IPS-18c (cell line): ENCODE results near the gene CTNND2.

Experiments used
- H3K4me3 ChIP-seq: 2 replicates; pipeline ENCODE4 v1.7.0; 2013; ENCODE audit warnings: low read depth, mild to moderate bottlenecking, low read length, moderate library complexity; ENCODE audit not compliant: insufficient read depth
- H3K9me3 ChIP-seq: one replicate; pipeline ENCODE4 v1.6.1; 2013; ENCODE audit warnings: mild to moderate bottlenecking, low read length, moderate library complexity; ENCODE audit not compliant: control insufficient read depth, insufficient read depth

Gene CTNND2

DNA sequence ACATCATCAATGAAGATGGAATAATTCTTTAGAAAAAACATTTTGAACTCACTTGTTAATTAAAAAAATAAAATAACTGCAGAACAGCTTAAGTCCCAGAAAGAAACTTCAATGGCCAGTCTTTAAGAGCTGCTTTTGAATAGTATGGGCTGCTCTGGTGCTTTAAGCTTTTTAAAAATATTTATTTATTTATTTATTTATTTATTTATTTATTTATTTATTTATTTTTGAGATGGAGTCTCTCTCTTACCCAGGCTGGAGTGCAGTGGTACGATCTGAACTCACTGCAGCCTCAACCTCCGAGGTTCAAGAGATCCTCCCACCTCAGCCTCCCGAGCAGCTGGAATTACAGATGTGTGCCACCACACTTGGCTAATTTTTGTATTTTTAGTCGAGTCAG, 626.9 kb downstream of the CTNND2 start:
- H3K9me3 ChIP-seq, result no peaks in the 10 kb centered on the region
- no peak overlapping the region for H3K4me3 ChIP-seq

DNA sequence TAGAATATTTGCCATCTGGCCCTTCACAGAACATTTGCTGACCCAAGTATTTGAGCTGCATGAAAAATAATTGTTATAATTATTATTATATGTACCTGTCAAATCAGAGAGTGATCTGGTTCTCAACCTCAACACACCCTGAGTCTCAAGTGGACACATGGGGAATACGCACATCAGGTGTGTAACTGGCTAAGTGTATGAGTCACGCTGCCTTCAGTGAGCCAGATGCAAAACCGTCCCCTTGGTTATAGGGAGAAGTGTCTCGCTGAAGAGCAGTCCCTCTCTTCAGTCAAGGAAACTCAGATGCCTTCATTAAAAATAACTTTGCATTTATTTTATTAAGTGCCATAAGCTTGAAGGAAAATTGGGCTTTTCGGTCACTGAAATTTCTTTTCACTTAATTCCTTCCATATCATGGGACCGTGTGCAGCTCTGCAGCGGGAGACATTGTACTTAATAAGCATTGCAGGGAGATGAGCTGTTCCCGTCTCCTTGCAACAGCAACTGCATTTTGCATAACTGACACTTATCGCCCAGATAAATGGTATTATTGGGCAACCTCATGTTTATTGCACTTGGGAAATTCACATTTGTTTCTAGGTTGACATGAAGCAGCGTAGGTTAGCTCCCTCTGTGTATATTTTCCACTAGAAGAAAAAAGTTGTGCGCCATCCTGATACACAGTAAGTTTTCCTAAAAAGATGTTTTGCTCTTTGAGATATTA, 630.9 kb downstream of the CTNND2 start:
- H3K4me3 ChIP-seq, result no peak overlapping the region
- no peaks in the 10 kb centered on the region for H3K9me3 ChIP-seq

DNA sequence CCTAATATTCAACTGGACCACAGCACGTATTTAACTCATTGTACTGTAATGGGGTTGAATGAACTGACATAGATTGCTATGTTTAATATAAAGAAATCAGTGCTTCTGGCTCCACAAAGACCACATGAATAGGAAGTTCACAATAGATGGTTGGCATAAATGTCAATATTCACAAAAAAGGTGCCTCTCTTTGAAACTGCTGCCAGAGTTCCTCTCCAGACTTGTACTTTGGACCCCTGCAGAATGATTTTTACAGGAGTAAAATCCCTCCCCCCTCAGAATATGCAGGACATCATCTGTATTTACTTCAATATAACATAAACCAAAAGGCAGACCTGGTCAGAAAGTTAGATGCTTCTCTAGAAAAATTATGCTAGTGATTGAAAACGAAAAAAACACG, 634.7 kb downstream of the CTNND2 start:
- Histone ChIP-seq H3K4me3 (no peak overlapping the region), H3K9me3 (no peaks in the 10 kb centered on the region)

GRCh38 chr5:11268891-11269290, 635.4 kb downstream of the CTNND2 start:
- H3K4me3 ChIP-seq, result no peak overlapping the region
- H3K9me3 ChIP-seq, result no peaks in the 10 kb centered on the region

GRCh38 chr5:11266331-11266730, 637.9 kb downstream of the CTNND2 start:
- Histone ChIP-seq H3K9me3 (no peaks in the 10 kb centered on the region), H3K4me3 (no peak overlapping the region)

GRCh38 chr5:11261241-11261640, 643.0 kb downstream of the CTNND2 start:
- H3K4me3 ChIP-seq, result no peak overlapping the region
- no peaks in the 10 kb centered on the region for H3K9me3 ChIP-seq

- no peaks in the 10 kb centered on the region for H3K9me3 ChIP-seq
- H3K4me3 ChIP-seq, result no peak overlapping the region
These were observed 646.2 kb downstream of the CTNND2 start for GRCh38 chr5:11258001-11258400.

GRCh38 chr5:11252523-11252922, 651.7 kb downstream of the CTNND2 start:
- Histone ChIP-seq H3K9me3 (no peaks in the 10 kb centered on the region), H3K4me3 (no peak overlapping the region)

DNA sequence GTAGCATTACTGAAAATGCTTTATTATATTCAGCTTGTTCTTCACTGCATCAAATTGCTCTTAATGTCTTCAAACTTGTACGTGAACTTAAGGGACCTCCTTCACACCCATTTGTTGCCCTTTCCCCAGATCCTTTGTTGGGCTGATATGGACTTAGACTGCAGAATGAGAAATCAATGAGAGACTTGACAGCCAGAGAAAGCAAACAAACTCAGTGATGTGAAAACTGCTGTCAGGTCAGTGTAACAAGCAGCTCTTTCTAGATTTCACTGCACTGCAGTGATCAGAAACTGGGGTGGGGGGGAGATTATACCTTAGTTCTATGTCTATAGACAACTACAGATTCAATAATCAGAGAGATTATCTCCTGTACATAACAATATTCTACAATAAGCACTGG, 652.2 kb downstream of the CTNND2 start:
- Histone ChIP-seq H3K4me3 (no peak overlapping the region), H3K9me3 (no peaks in the 10 kb centered on the region)

- H3K4me3 ChIP-seq, result no peak overlapping the region
- no peaks in the 10 kb centered on the region for H3K9me3 ChIP-seq
These were observed 653.0 kb downstream of the CTNND2 start for GRCh38 chr5:11251247-11251646.

DNA sequence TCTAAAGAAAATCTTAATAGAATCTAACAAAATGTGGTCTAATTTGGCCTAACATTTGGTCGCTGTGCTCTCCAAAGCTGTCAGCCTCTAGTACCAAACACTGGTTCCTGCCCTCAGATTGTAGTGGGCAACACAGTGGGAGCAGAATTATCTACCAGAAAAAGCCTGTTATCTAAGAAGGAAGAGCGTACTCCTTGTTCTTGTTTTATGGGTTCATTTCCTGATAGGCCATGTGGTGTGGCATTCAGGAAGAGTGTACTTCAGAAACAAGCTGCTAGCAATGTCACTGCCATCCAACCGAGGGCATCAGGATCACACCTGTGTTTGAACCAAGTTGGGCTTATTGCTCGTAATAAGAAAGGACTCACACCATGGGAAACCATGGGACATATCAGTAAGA, 655.3 kb downstream of the CTNND2 start:
- no peaks in the 10 kb centered on the region for H3K9me3 ChIP-seq
- no peak overlapping the region for H3K4me3 ChIP-seq

GRCh38 chr5:11247224-11247623, 657.0 kb downstream of the CTNND2 start:
- no peak overlapping the region for H3K4me3 ChIP-seq
- no peaks in the 10 kb centered on the region for H3K9me3 ChIP-seq

- H3K9me3 ChIP-seq, result no peaks in the 10 kb centered on the region
- H3K4me3 ChIP-seq, result no peak overlapping the region; the same call in 1 of the 2 replicates
These were observed 663.7 kb downstream of the CTNND2 start for GRCh38 chr5:11240293-11241190.

DNA sequence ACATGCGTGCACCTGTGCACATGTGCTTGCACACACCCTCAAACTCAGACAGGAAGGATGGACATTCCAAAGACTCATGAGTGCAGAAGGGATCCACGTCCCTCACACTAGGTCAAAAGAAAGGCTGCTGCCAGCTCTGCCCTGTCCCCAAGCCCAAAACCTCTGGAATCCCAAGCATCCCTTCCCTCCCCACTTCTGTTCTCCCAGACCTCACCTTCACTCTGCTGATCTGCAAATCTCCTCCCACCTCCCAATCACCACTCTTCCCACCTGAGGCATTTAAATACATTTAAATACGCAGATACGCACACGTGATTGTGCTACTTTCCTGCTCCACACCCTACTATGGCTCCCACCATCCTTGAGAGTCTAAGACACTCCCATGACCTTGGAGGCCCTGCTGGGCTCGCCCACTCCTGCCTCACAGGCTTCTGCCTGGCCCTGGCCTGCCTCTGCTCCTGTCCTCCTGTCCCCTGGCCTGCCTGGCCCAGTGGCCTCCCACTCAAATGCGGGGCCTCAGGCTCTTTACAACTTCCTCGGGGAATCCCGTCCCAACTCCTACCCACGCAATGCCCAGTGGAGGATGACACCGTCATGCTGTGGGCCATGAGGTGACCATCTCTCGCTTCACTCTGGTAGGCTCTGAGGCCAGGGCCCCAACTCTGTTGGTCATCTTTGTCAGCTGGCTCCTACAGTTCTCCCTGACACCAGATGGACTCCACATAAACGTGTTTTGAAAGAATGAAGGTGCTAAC, 664.8 kb downstream of the CTNND2 start:
- no peak overlapping the region for H3K4me3 ChIP-seq
- no peaks in the 10 kb centered on the region for H3K9me3 ChIP-seq

- peaks cover 5% of the 10 kb centered on the region for H3K9me3 ChIP-seq
- no peak overlapping the region for H3K4me3 ChIP-seq
These were observed 669.7 kb downstream of the CTNND2 start for GRCh38 chr5:11234501-11234911.

DNA sequence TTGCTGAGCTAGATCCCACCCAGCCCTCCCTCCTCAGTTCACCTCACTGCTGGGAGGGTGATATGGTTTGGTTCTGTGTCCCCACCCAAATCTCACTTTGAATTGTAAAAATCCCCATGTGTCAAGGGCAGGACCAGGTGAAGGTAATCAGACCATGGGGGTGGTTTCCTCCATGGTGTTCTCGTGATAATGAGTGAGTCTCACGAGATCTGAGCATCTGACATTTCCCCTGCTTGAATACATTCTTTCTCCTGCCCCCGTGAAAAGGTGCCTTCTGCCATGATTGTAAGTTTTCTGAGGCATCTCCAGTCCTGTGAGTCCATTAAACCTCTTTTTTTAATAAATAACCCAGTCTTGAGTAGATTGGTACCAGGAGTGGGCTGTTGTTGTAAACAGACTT, 673.4 kb downstream of the CTNND2 start:
- peaks cover 5% of the 10 kb centered on the region for H3K9me3 ChIP-seq
- no peak overlapping the region for H3K4me3 ChIP-seq

GRCh38 chr5:11227064-11227463, 677.2 kb downstream of the CTNND2 start:
- H3K9me3 ChIP-seq, result peaks cover 6% of the 10 kb centered on the region
- H3K4me3 ChIP-seq, result no peak overlapping the region
